DMS79 (cell line): ENCODE measurements around the gene ATN1.

Source experiments
- DNase-seq: peaks from one replicate; lab custom pipeline; 2025; lab: John Stamatoyannopoulos, UW

ATN1 gene

GRCh38 chr12:6957741-6958608 is 30.2 kb downstream of the ATN1 start:
- no peak for DNase-seq

GRCh38 chr12:6958609-6959057 is 30.9 kb downstream of the ATN1 start:
- DNase-seq, result no peak

GRCh38 chr12:6959058-6959804 is 31.5 kb downstream of the ATN1 start:
- DNase-seq, result no peak

GRCh38 chr12:6959805-6960592 is 32.2 kb downstream of the ATN1 start:
- no peak for DNase-seq

GRCh38 chr12:6960593-6961277 is 33.0 kb downstream of the ATN1 start:
- no peak for DNase-seq

- DNase-seq, result peak; percentile 33
Measured at GRCh38 chr12:6961278-6961694, 33.5 kb downstream of the ATN1 start.

- DNase-seq, result peak; percentile 93
Measured at GRCh38 chr12:6961695-6962284, 34.0 kb downstream of the ATN1 start.

GRCh38 chr12:6962285-6963015 is 34.7 kb downstream of the ATN1 start:
- peak; percentile 78 for DNase-seq

- peak; percentile 94 for DNase-seq
Measured at GRCh38 chr12:6963016-6963731, 35.4 kb downstream of the ATN1 start.

GRCh38 chr12:6963791-6964413 is 36.1 kb downstream of the ATN1 start:
- DNase-seq, result peak; percentile 71

- DNase-seq, result no peak
Measured at GRCh38 chr12:6964605-6965025, 36.9 kb downstream of the ATN1 start.

- peak; percentile 80 for DNase-seq
Measured at GRCh38 chr12:6965026-6965661, 37.4 kb downstream of the ATN1 start.

GRCh38 chr12:6965714-6966113 is 38.0 kb downstream of the ATN1 start:
- DNase-seq, result no peak

- no peak for DNase-seq
Measured at GRCh38 chr12:6966351-6966750, 38.6 kb downstream of the ATN1 start.

GRCh38 chr12:6967651-6968100 is 39.9 kb downstream of the ATN1 start:
- no peak for DNase-seq

GRCh38 chr12:6968426-6968825 is 40.7 kb downstream of the ATN1 start:
- no peak for DNase-seq

- DNase-seq, result no peak
Measured at GRCh38 chr12:6970096-6970527, 42.4 kb downstream of the ATN1 start.

- DNase-seq, result no peak
Measured at GRCh38 chr12:6974180-6974579, 46.4 kb downstream of the ATN1 start.
